Left lobe of liver (tissue), 2 donors: ENCODE results near the gene NLRP6. TPM values are rescaled to one million over a fixed set of nuclear protein-coding genes. Genes with fewer than 3 reads are reported as not detected.

ENCODE experiments used
- ATAC-seq: fragments of 200-7000 bp; cut with Tn5 transposase; one replicate; pipeline ENCODE4 v1.9.1; 2020; ENCODE audit warnings: mild to moderate bottlenecking, moderate library complexity
- DNase-seq: peaks from one replicate; pipeline ENCODE4 v3.0.0-alpha.2; 2020; ENCODE audit warnings: low spot score
- total RNA-seq: library from RNA; stranded (reverse); gene quantifications from one replicate; pipeline ENCODE4 v1.2.1, GENCODE V29; 2021
- donor health status: DM: no; HTN: no; CAD: no; lungs with moderate emphysema.
- donor health status: DM: no; HTN: yes; CAD: no.

The NLRP6 gene
- total RNA-seq, 1 donor from 2014 or later, result 1.9 TPM

GRCh38 chr11:291281-292210, 13.3 kb downstream of the NLRP6 start:
- ATAC-seq, result no peak
- DNase-seq, result no peak

GRCh38 chr11:292211-293121, 14.3 kb downstream of the NLRP6 start:
- ATAC-seq, result no peak
- DNase-seq, result no peak

- ATAC-seq (no peak), DNase-seq (no peak)
These were observed 15.2 kb downstream of the NLRP6 start for GRCh38 chr11:293271-293851.

- ATAC-seq (no peak), DNase-seq (no peak)
These were observed 15.8 kb downstream of the NLRP6 start for GRCh38 chr11:293852-294661.

GRCh38 chr11:294780-295179, 16.6 kb downstream of the NLRP6 start:
- DNase-seq, result no peak
- no peak for ATAC-seq

GRCh38 chr11:295351-296170, 17.4 kb downstream of the NLRP6 start:
- ATAC-seq (no peak), DNase-seq (no peak)

GRCh38 chr11:296171-297050, 18.2 kb downstream of the NLRP6 start:
- ATAC-seq, result no peak
- DNase-seq, result no peak

- ATAC-seq (peak; percentile 9), DNase-seq (no peak)
These were observed 18.9 kb downstream of the NLRP6 start for GRCh38 chr11:297051-297585.

- ATAC-seq (peak; percentile 31), DNase-seq (no peak)
These were observed 19.6 kb downstream of the NLRP6 start for GRCh38 chr11:297586-298405.

- DNase-seq (no peak), ATAC-seq (peak; percentile 47)
These were observed 20.3 kb downstream of the NLRP6 start for GRCh38 chr11:298406-299065.

GRCh38 chr11:299081-299891, 21.1 kb downstream of the NLRP6 start, which contains the start of gene IFITM5:
TSS of gene IFITM5 (minus strand) at chr11:299526. CDS start at chr11:299490, 36 bp downstream.
- no peak for ATAC-seq
- no peak for DNase-seq

GRCh38 chr11:299951-300735, 21.9 kb downstream of the NLRP6 start:
- ATAC-seq (no peak), DNase-seq (no peak)

- DNase-seq (no peak), ATAC-seq (no peak)
These were observed 25.2 kb downstream of the NLRP6 start for GRCh38 chr11:303363-303762.

GRCh38 chr11:304061-304506, 25.9 kb downstream of the NLRP6 start:
- no peak for DNase-seq

More at GRCh38 chr11:304061-304506, 25.9 kb downstream of the NLRP6 start:
- no peak for ATAC-seq
